Measurements from ENCODE around the gene APOA4. TPM values are rescaled to one million over a fixed set of nuclear protein-coding genes. Genes with fewer than 3 reads are reported as not detected.

Gene APOA4
- polyA plus RNA-seq, 1 of the 3 experiments (the other 2 are of a cell fraction), result not detected

GRCh38 chr11:116793772-116794097 lies 29.4 kb downstream of the APOA4 start:
- no peaks in the 10 kb centered on the region for H3K9me3 ChIP-seq
- TF ChIP-seq FOXM1 (IDR thresholded peaks at IDR 0.05; ENCODE audit: low read depth), result no peak
- peak; percentile 85 for TF ChIP-seq USF1 (IDR thresholded peaks at IDR 0.05; ENCODE audit: borderline replicate concordance, low read depth)
- TF ChIP-seq EP300 (IDR thresholded peaks at IDR 0.05; ENCODE audit: borderline replicate concordance in 1 of 2, low read depth in 1 of 2, low read length in 1 of 2), result no peak
- TF ChIP-seq RXRA (IDR thresholded peaks at IDR 0.05; ENCODE audit: borderline replicate concordance, low read depth), result no peak
- no peak overlapping the region for H3K4me2 ChIP-seq
- CTCF ChIA-PET, result interaction anchor here (0.7 to 11.4 kb wide), 5 partner anchors 43 to 438 kb away, joined by 3 to 268 read pairs (median 8); partner anchors contain the start of genes APOA1, PCSK7 and SIK3
- H4K20me1 ChIP-seq (ENCODE audit: insufficient read depth), result no peaks in the 10 kb centered on the region
- POLR2A ChIA-PET, result no interaction called here
- no peaks in the 10 kb centered on the region for H3K36me3 ChIP-seq (replicated peaks in 1 of 2; ENCODE audit: control insufficient read depth in 1 of 2, insufficient read depth in 2 of 2, low read length in 1 of 2)
- H3K79me2 ChIP-seq (ENCODE audit: insufficient read depth), result no peaks in the 10 kb centered on the region
- no peak overlapping the region for H3K9ac ChIP-seq
- H3F3A ChIP-seq (replicated peaks; ENCODE audit: insufficient read depth), result peaks cover 11% of the 10 kb centered on the region
- DNase-seq, result peak; percentile 27
- no peaks in the 10 kb centered on the region for H3K9me2 ChIP-seq
- peak overlapping the region in 1 of 2 experiments; percentile 44; a peak in 2 of 4 replicates for H3K27ac ChIP-seq (ENCODE audit: low read depth in 2 of 2, low read length in 1 of 2)
- no peaks in the 10 kb centered on the region for H3K27me3 ChIP-seq (ENCODE audit: insufficient read depth)
- H3K4me3 ChIP-seq (ENCODE audit: low read depth in 2 of 2, low read length in 1 of 2), result no peak overlapping the region
- 100% methylated on average over 1 of the region's 1 CpG for WGBS (ENCODE audit: low lambda C conversion rate)
- H3K4me1 ChIP-seq (ENCODE audit: control insufficient read depth in 1 of 2, insufficient read depth in 2 of 2, low read depth in 1 of 2, low read length in 1 of 2), result peaks cover 8% of the 10 kb centered on the region in 2 experiments; a peak in 2 of 4 replicates
- peak overlapping the region; percentile 73 for H2AFZ ChIP-seq (ENCODE audit: low read depth)

GRCh38 chr11:116792869-116793771 lies 30.0 kb downstream of the APOA4 start:
- no peak for DNase-seq
- no peaks in the 10 kb centered on the region for H3K27me3 ChIP-seq (ENCODE audit: insufficient read depth)
- no peak for TF ChIP-seq USF1 (IDR thresholded peaks at IDR 0.05; ENCODE audit: borderline replicate concordance, low read depth)
- no peak for TF ChIP-seq CTCF (IDR thresholded peaks at IDR 0.05)
- TF ChIP-seq NFIC (IDR thresholded peaks at IDR 0.05; ENCODE audit: borderline replicate concordance), result 0 out of 2 replicates have a peak, but pooled peaks have one; percentile 17
- no peak for TF ChIP-seq EP300 (IDR thresholded peaks at IDR 0.05; ENCODE audit: borderline replicate concordance in 1 of 2, low read depth in 1 of 2, low read length in 1 of 2)
- TF ChIP-seq IRF3 (IDR thresholded peaks at IDR 0.05; ENCODE audit: low read depth, low read length), result no peak
- peak; percentile 74; the same call in 1 of the 2 replicates for TF ChIP-seq FOSL2 (IDR thresholded peaks at IDR 0.05; ENCODE audit: borderline replicate concordance, low read depth)
- TF ChIP-seq PBX3 (IDR thresholded peaks at IDR 0.05), result peak; percentile 45
- peak; percentile 45 for TF ChIP-seq TCF12 (IDR thresholded peaks at IDR 0.05)
- TF ChIP-seq GATA2 (CRISPR knock-in tag; IDR thresholded peaks at IDR 0.05), result no peak
- TF ChIP-seq RXRA (IDR thresholded peaks at IDR 0.05; ENCODE audit: borderline replicate concordance, low read depth), result no peak
- no peak for TF ChIP-seq TAF1 (IDR thresholded peaks at IDR 0.05; ENCODE audit: borderline replicate concordance, low read depth, low read length)
- TF ChIP-seq GABPA (IDR thresholded peaks at IDR 0.05; ENCODE audit: low read depth), result no peak
- TF ChIP-seq MXI1 (IDR thresholded peaks at IDR 0.05; ENCODE audit: low read depth, low read length), result no peak
- ChIA-PET CTCF (interaction anchor here (0.7 to 11.4 kb wide), 6 partner anchors 23 to 439 kb away, joined by 3 to 268 read pairs (median 12); partner anchors contain the start of genes APOA1, PCSK7 and SIK3), POLR2A (no interaction called here)
- H3F3A ChIP-seq (replicated peaks; ENCODE audit: insufficient read depth), result peaks cover 11% of the 10 kb centered on the region
- no peaks in the 10 kb centered on the region for H4K20me1 ChIP-seq (ENCODE audit: insufficient read depth)
- peak overlapping the region; percentile 73 for H2AFZ ChIP-seq (ENCODE audit: low read depth)
- peaks cover 8 to 12% of the 10 kb centered on the region in 2 experiments; a peak in 2 of 4 replicates for H3K4me1 ChIP-seq (ENCODE audit: control insufficient read depth in 1 of 2, insufficient read depth in 2 of 2, low read depth in 1 of 2, low read length in 1 of 2)
- no peaks in the 10 kb centered on the region for H3K9me2 ChIP-seq
- no peak overlapping the region for H3K4me3 ChIP-seq (ENCODE audit: low read depth in 2 of 2, low read length in 1 of 2)
- H3K27ac ChIP-seq (ENCODE audit: low read depth in 2 of 2, low read length in 1 of 2), result peak overlapping the region in 1 of 2 experiments; percentile 44; a peak in 2 of 4 replicates
- H3K9ac ChIP-seq, result no peak overlapping the region
- H3K9me3 ChIP-seq, result no peaks in the 10 kb centered on the region
- no peaks in the 10 kb centered on the region for H3K36me3 ChIP-seq (replicated peaks in 1 of 2; ENCODE audit: control insufficient read depth in 1 of 2, insufficient read depth in 2 of 2, low read length in 1 of 2)
- H3K4me2 ChIP-seq, result no peak overlapping the region
- WGBS (ENCODE audit: low lambda C conversion rate), result 67% methylated on average over 8 of the region's 8 CpGs
- H3K79me2 ChIP-seq (ENCODE audit: insufficient read depth), result no peaks in the 10 kb centered on the region

All from SK-N-SH (cell line).